Cardiac muscle cell (in vitro differentiated cells and primary cell): ENCODE data around the gene BCL2L2. TPM values are rescaled to one million over a fixed set of nuclear protein-coding genes. Genes with fewer than 3 reads are reported as not detected.
"Not testable (repeated sequence)": the region's sequence is repeated elsewhere in the genome, so short reads cannot be mapped to it uniquely, and the experiment has no call there.

Experiments used
- DNase-seq, 2 donors: peaks; one replicate each; pipeline versions ENCODE4 v3.0.0 to v3.0.0-alpha.2; 2010 to 2017; ENCODE audit warnings: low read depth in 1 of 2, low spot score in 1 of 2
- H3K27ac ChIP-seq: fragments of 200-600 bp; sonication (generic); 2 replicates; pipeline ENCODE4 v1.5.1; 2016
- H3K27me3 ChIP-seq: fragments of 200-600 bp; sonication (generic); 2 replicates; pipeline ENCODE4 v1.6.0; 2016; ENCODE audit warnings: control low read depth
- H3K36me3 ChIP-seq: fragments of 200-600 bp; sonication (generic); 2 replicates; pipeline ENCODE4 v1.5.1; 2016; ENCODE audit warnings: control low read depth
- H3K4me1 ChIP-seq: fragments of 200-600 bp; sonication (generic); 2 replicates; pipeline ENCODE4 v1.8.1; 2017; ENCODE audit warnings: low read depth, mild to moderate bottlenecking, mixed run types
- H3K4me3 ChIP-seq: fragments of 200-600 bp; sonication (generic); 2 replicates; pipeline ENCODE4 v1.5.1; 2016; ENCODE audit warnings: mild to moderate bottlenecking
- H3K9me3 ChIP-seq: fragments of 200-600 bp; sonication (generic); 2 replicates; pipeline ENCODE4 v1.5.1; 2017; ENCODE audit warnings: low read depth, mild to moderate bottlenecking, control low read depth
- polyA plus RNA-seq: library from polyadenylated mRNA; unstranded; fragments of >200 nt; fragmentation: Nextera tagmentation; extraction: Ambion mirVana; gene quantifications from 2 replicates; pipeline ENCODE4 v1.2.1, GENCODE V29; 2016
- total RNA-seq: library from RNA; depleted of rRNA; stranded (reverse); fragments of >200 nt; gene quantifications from 2 replicates; pipeline ENCODE4 v1.2.3, GENCODE V29; 2016
- TF ChIP-seq, protein P1 (sequence below): IDR thresholded peaks from 2 replicates; pipeline ENCODE4 v1.5.1; 2012; ENCODE audit warnings: low read depth, mild to moderate bottlenecking, low read length

Gene BCL2L2
- total and polyA plus RNA-seq, 2 experiments from 2014 or later: 5.8 to 28.6 TPM

- peak overlapping the region; percentile 97 for H3K4me3 ChIP-seq
- peaks cover 15% of the 10 kb centered on the region for H3K4me1 ChIP-seq
- peak; percentile 59 to 67 for DNase-seq
- no peaks in the 10 kb centered on the region for H3K27me3 ChIP-seq
- TF ChIP-seq, protein P1, sequence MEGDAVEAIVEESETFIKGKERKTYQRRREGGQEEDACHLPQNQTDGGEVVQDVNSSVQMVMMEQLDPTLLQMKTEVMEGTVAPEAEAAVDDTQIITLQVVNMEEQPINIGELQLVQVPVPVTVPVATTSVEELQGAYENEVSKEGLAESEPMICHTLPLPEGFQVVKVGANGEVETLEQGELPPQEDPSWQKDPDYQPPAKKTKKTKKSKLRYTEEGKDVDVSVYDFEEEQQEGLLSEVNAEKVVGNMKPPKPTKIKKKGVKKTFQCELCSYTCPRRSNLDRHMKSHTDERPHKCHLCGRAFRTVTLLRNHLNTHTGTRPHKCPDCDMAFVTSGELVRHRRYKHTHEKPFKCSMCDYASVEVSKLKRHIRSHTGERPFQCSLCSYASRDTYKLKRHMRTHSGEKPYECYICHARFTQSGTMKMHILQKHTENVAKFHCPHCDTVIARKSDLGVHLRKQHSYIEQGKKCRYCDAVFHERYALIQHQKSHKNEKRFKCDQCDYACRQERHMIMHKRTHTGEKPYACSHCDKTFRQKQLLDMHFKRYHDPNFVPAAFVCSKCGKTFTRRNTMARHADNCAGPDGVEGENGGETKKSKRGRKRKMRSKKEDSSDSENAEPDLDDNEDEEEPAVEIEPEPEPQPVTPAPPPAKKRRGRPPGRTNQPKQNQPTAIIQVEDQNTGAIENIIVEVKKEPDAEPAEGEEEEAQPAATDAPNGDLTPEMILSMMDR: no peak
- peak overlapping the region; percentile 99 for H3K27ac ChIP-seq
- H3K36me3 ChIP-seq: peaks cover 24% of the 10 kb centered on the region
- H3K9me3 ChIP-seq: no peaks in the 10 kb centered on the region
Measured at GRCh38 chr14:23321572-23322547, 15.2 kb downstream of the BCL2L2 start.

DNA sequence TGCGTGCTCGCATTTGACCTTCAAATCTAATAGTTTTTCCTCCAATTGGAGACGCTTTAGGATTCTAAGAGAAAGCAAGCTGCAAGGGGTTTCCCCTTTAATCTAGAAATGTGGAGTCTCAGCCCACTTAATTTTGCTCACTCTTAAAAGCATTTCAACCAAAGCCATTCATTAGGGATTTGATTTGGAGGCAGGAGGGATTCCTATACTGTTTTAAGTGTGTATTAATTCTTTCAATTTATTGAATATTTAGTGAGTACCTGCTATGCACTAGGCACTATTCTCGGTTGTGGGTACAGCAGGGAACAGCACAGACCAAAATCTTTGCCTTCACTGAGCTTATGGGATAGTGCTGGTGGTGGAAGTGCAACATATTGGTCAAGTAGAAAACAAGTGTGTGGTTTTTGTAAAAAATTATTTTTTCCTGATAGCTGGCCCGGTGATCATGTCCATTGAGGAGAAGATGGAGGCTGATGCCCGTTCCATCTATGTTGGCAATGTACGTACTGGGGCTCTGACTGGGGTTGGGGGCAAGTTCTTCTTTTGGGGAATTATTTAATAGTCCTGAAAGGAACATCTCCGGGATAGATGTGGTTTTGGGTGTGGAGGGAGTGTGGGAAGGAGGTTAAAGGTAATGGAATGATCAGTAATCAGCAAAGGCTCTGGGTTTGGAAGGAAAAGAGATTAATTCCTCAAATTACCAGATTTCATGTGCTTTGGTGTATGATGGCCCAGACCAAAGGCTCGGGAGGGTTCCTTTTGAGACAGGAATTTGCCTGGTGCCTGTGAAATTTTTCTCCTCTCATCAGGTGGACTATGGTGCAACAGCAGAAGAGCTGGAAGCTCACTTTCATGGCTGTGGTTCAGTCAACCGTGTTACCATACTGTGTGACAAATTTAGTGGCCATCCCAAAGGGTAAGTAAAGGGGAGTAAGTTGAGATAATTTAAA, 16.2 kb downstream of the BCL2L2 start:
- Histone ChIP-seq H3K36me3 (peaks cover 24% of the 10 kb centered on the region), H3K27ac (peak overlapping the region; percentile 99), H3K27me3 (no peaks in the 10 kb centered on the region), H3K4me3 (peak overlapping the region; percentile 97), H3K4me1 (peaks cover 15% of the 10 kb centered on the region), H3K9me3 (no peaks in the 10 kb centered on the region)
- TF ChIP-seq, protein P1: no peak
- no peak for DNase-seq

DNA sequence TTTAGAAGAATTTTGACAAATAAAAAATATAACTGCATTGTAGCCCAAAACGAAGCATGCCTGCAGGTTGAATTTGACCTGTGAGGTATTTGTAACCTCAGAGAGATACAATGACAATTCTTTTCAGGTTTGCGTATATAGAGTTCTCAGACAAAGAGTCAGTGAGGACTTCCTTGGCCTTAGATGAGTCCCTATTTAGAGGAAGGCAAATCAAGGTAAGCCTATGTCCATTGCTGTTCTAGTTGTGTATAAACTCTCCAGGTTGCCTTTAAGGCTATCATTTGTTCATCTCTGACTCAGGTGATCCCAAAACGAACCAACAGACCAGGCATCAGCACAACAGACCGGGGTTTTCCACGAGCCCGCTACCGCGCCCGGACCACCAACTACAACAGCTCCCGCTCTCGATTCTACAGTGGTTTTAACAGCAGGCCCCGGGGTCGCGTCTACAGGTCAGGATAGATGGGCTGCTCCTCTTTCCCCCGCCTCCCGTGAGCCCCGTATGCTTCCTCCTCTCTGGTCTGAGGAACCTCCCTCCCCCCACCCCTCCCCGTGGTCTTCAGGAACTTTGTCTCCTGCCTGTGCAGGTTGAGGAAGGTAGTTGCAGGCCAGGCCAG, 17.3 kb downstream of the BCL2L2 start:
- Histone ChIP-seq H3K4me3 (no peak overlapping the region), H3K27me3 (no peaks in the 10 kb centered on the region), H3K36me3 (peaks cover 24% of the 10 kb centered on the region), H3K9me3 (no peaks in the 10 kb centered on the region), H3K27ac (peak overlapping the region; percentile 99), H3K4me1 (peaks cover 15% of the 10 kb centered on the region)
- DNase-seq: no peak
- TF ChIP-seq, protein P1: no peak

DNA sequence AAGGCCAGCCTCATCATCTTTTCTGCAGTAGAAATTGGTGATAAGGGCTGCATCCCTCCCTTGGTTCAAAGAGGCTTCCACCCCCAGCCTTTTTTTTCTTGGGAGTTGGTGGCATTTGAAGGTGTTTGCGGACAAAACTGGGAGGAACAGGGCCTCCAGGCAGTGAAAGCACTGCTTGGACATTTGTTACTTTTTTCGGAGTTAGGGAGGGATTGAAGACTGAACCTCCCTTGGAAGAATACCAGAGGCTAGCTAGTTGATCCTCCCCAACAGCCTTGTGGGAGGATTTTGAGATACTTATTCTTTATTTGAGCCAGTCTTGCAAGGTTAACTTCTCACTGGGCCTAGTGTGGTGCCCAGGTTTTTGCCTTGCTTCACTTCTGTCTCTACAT, 17.8 kb downstream of the BCL2L2 start:
- H3K36me3 ChIP-seq: peaks cover 24% of the 10 kb centered on the region
- DNase-seq: no peak
- H3K27me3 ChIP-seq: no peaks in the 10 kb centered on the region
- no peaks in the 10 kb centered on the region for H3K9me3 ChIP-seq
- H3K27ac ChIP-seq: peak overlapping the region; percentile 64
- H3K4me3 ChIP-seq: no peak overlapping the region
- TF ChIP-seq, protein P1: no peak
- peaks cover 15% of the 10 kb centered on the region for H3K4me1 ChIP-seq

GRCh38 chr14:23324993-23325392, 18.4 kb downstream of the BCL2L2 start:
- Histone ChIP-seq H3K9me3 (no peaks in the 10 kb centered on the region), H3K4me1 (peaks cover 15% of the 10 kb centered on the region), H3K36me3 (peaks cover 24% of the 10 kb centered on the region), H3K4me3 (no peak overlapping the region), H3K27me3 (no peaks in the 10 kb centered on the region), H3K27ac (peak overlapping the region; percentile 64)
- TF ChIP-seq, protein P1: no peak
- DNase-seq: no peak

DNA sequence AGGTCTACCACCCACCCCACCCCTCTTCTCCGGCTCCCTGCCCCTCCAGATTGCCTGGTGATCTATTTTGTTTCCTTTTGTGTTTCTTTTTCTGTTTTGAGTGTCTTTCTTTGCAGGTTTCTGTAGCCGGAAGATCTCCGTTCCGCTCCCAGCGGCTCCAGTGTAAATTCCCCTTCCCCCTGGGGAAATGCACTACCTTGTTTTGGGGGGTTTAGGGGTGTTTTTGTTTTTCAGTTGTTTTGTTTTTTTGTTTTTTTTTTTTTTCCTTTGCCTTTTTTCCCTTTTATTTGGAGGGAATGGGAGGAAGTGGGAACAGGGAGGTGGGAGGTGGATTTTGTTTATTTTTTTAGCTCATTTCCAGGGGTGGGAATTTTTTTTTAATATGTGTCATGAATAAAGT, 19.1 kb downstream of the BCL2L2 start:
- not testable (repeated sequence) for H3K4me3 ChIP-seq, DNase-seq, H3K9me3 ChIP-seq, H3K27me3 ChIP-seq, H3K27ac ChIP-seq
- peaks cover 10% of the 10 kb centered on the region for H3K4me1 ChIP-seq
- peaks cover 24% of the 10 kb centered on the region for H3K36me3 ChIP-seq
